Measurements from ENCODE around the gene CCDC85C. TPM values are rescaled to one million over a fixed set of nuclear protein-coding genes. Genes with fewer than 3 reads are reported as not detected.

The CCDC85C gene
- total and polyA plus RNA-seq, 10 of the 15 experiments (the other 5 are each of a cell fraction or from before 2014, with no cell fraction given): 0.03 to 3.6 (median 1.1) TPM

DNA sequence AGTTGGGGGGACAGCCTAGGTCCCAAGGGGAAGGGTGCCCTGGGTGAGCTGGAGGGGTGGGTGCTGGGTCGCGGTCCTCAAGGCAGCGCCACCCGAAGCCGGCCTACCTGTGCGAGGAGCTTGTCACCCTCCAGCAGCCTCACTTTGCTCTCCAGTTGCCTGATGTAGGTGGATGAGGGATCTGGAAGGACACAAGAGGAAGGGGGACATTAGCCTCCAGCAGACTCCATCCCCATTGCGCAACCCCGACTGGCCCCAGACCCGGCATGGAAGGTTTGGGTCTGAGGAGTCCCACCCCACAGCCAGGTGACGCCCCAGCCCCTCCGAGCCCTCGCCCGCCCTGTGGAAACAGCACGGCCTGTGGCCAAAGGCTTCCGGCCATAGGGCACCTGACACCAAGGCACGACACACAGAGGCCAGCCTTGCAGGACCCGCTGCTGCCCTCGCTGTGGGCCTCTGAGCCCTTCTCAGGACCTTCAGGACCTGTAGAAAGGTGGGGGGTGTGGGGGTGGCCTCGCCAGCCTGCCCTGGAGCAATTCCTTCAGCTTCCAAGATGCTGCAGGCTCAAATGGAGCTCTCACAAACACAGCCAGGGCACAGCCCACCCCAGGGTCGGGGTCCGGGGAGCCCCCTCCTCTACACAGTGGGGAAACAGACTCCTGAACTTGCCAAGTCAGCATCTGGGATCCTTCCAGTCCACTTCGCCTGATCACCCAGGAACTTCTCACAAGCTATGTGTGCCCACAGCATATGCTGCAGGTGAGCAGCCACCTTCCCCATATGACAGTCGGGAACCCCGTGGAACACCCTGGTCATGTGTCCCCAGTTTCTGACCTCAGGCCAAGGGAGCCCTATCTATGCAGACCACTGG lies 67.9 kb downstream of the CCDC85C start (continued):
- TF ChIP-seq, protein P1, sequence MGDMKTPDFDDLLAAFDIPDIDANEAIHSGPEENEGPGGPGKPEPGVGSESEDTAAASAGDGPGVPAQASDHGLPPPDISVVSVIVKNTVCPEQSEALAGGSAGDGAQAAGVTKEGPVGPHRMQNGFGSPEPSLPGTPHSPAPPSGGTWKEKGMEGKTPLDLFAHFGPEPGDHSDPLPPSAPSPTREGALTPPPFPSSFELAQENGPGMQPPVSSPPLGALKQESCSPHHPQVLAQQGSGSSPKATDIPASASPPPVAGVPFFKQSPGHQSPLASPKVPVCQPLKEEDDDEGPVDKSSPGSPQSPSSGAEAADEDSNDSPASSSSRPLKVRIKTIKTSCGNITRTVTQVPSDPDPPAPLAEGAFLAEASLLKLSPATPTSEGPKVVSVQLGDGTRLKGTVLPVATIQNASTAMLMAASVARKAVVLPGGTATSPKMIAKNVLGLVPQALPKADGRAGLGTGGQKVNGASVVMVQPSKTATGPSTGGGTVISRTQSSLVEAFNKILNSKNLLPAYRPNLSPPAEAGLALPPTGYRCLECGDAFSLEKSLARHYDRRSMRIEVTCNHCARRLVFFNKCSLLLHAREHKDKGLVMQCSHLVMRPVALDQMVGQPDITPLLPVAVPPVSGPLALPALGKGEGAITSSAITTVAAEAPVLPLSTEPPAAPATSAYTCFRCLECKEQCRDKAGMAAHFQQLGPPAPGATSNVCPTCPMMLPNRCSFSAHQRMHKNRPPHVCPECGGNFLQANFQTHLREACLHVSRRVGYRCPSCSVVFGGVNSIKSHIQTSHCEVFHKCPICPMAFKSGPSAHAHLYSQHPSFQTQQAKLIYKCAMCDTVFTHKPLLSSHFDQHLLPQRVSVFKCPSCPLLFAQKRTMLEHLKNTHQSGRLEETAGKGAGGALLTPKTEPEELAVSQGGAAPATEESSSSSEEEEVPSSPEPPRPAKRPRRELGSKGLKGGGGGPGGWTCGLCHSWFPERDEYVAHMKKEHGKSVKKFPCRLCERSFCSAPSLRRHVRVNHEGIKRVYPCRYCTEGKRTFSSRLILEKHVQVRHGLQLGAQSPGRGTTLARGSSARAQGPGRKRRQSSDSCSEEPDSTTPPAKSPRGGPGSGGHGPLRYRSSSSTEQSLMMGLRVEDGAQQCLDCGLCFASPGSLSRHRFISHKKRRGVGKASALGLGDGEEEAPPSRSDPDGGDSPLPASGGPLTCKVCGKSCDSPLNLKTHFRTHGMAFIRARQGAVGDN (IDR thresholded peaks at IDR 0.05): no peak
- no peak for TF ChIP-seq IKZF1 (conservative IDR thresholded peaks at IDR 0.05)

DNA sequence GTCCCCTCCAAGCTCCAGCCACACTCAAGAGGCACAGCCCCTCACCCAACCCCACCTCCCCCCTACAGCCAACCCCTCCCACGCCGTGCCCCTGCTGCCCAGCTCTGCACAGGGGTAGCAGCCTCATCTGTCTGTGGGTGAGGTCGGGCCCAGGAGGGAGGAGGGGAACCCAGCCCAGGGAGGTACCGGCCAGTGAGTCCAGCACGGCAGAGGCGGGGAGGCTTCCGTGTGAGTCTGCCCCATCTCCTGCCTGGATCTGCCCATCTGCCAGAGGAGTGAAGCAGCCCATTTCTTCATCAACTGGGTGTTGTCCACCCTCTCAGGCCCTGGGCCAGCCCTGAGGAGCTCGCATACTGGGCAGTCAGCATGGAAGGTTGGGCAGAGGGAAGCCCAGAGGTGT lies 68.6 kb downstream of the CCDC85C start:
- BruUV-seq (replicated peaks): no TSS peak
- RAD21 ChIA-PET (ENCODE audit: unreplicated experiment): no interaction called here

More for the DNA sequence above, 68.6 kb downstream of the CCDC85C start:
- H3K4me1 ChIP-seq (ENCODE audit: control insufficient read depth, insufficient read depth, low read length): no peaks in the 10 kb centered on the region
- 41% methylated on average over 8 of the region's 8 CpGs for WGBS (ENCODE audit: insufficient coverage, insufficient replicate concordance, low lambda C conversion rate, missing lambda C conversion rate)
- H2AFZ ChIP-seq (ENCODE audit: control insufficient read depth, low read depth, low read length): no peak overlapping the region
- ChIA-PET POLR2A (no interaction called here), SMC1A (ENCODE audit: uncharacterized antibody, unreplicated experiment) (no interaction called here), CTCF (no interaction called here)
- no peak overlapping the region for H3K27ac ChIP-seq (ENCODE audit: control insufficient read depth, insufficient read depth)
- in situ Hi-C loops (cut with MboI): no loop called here
- H3K4me3 ChIP-seq: no peak overlapping the region
- H4K20me1 ChIP-seq (ENCODE audit: control insufficient read depth, insufficient read depth): no peaks in the 10 kb centered on the region
- DNase-seq (ENCODE audit: low read depth, low spot score) (no peak), ATAC-seq (no peak), FAIRE-seq (no peak)
- H3K79me2 ChIP-seq (ENCODE audit: control insufficient read depth, insufficient read depth, low read length): no peaks in the 10 kb centered on the region
- TF ChIP-seq YBX1 (IDR thresholded peaks at IDR 0.05) (no peak), HDGF (IDR thresholded peaks at IDR 0.05) (no peak), CREM (IDR thresholded peaks at IDR 0.05; ENCODE audit: low read depth) (no peak), EZH2 (IDR thresholded peaks at IDR 0.05; ENCODE audit: borderline replicate concordance, control insufficient read depth, low read depth, low read length) (no peak)
- TF ChIP-seq, protein P2, sequence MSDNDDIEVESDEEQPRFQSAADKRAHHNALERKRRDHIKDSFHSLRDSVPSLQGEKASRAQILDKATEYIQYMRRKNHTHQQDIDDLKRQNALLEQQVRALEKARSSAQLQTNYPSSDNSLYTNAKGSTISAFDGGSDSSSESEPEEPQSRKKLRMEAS (IDR thresholded peaks at IDR 0.05; ENCODE audit: low read depth, low read length): no peak
- H3K36me3 ChIP-seq (ENCODE audit: control insufficient read depth in 2 of 2, insufficient read depth in 2 of 2, low read length in 1 of 2): no peaks in the 10 kb centered on the region
- no peak overlapping the region for H3K4me2 ChIP-seq (ENCODE audit: control insufficient read depth, insufficient read depth)
- no peaks in the 10 kb centered on the region for H3K9me3 ChIP-seq (replicated peaks; ENCODE audit: control insufficient read depth, insufficient read depth, low read length)
- no peaks in the 10 kb centered on the region for H3K27me3 ChIP-seq (replicated peaks in 1 of 2; ENCODE audit: control insufficient read depth in 2 of 2, insufficient read depth in 2 of 2, low read length in 1 of 2)
- no peak overlapping the region for H3K9ac ChIP-seq (ENCODE audit: control insufficient read depth, insufficient read depth, low read length)
- intact Hi-C loops (cut with micrococcal nuclease; ENCODE audit: unreplicated experiment): no loop called here

All from GM12878 (cell line).